Activated CD4-positive, alpha-beta T cell treated with anti-CD3 and anti-CD28 coated beads, Interleukin-2, amount 10 ng/mL, durations not matched to agents 24 days and 14 days (primary cell): Measurements from ENCODE around the gene ADCYAP1R1. TPM values are rescaled to one million over a fixed set of nuclear protein-coding genes. Genes with fewer than 3 reads are reported as not detected.
"Not testable (repeated sequence)": the region's sequence is repeated elsewhere in the genome, so short reads cannot be mapped to it uniquely, and the experiment has no call there.

ENCODE experiments used
- DNase-seq: peaks from one replicate; pipeline ENCODE4 v3.0.0; 2022
- H3K27ac Mint-ChIP-seq: one replicate; pipeline ENCODE4 v1.8.0; 2022; ENCODE audit warnings: mild to moderate bottlenecking, mixed read lengths
- H3K27me3 Mint-ChIP-seq: one replicate; pipeline ENCODE4 v1.8.0; 2022; ENCODE audit warnings: mixed read lengths
- H3K36me3 Mint-ChIP-seq: one replicate; pipeline ENCODE4 v1.8.0; 2022; ENCODE audit warnings: low read depth, mild to moderate bottlenecking, mixed read lengths
- H3K4me1 Mint-ChIP-seq: one replicate; pipeline ENCODE4 v1.8.0; 2021; ENCODE audit warnings: mixed read lengths
- H3K4me3 Mint-ChIP-seq: one replicate; pipeline ENCODE4 v1.8.0; 2022; ENCODE audit warnings: mild to moderate bottlenecking, moderate library complexity, mixed read lengths
- H3K9me3 Mint-ChIP-seq: one replicate; pipeline ENCODE4 v1.8.0; 2021; ENCODE audit warnings: mixed read lengths
- intact Hi-C: fragments of 100-400 bp; cut with micrococcal nuclease; formaldehyde crosslinking; loops from one replicate; pipeline ENCODE4 v1.15.1; 2023
- total RNA-seq: library from RNA; stranded (reverse); gene quantifications from 2 replicates; pipeline ENCODE4 v1.2.3, GENCODE V29; 2022

Gene ADCYAP1R1
- total RNA-seq, 1 donor from 2014 or later = not detected

GRCh38 chr7:31153318-31153717 is 101.2 kb downstream of the ADCYAP1R1 start:
- DNase-seq = peak; percentile 6
- H3K9me3 Mint-ChIP-seq, intact Hi-C loops, H3K27me3 Mint-ChIP-seq, H3K4me3 Mint-ChIP-seq, H3K4me1 Mint-ChIP-seq, H3K36me3 Mint-ChIP-seq, H3K27ac Mint-ChIP-seq: not testable (repeated sequence)

- intact Hi-C loops = no loop called here
- Mint-ChIP-seq H3K4me3 (no peak overlapping the region), H3K9me3 (no peaks in the 10 kb centered on the region), H3K27me3 (no peaks in the 10 kb centered on the region), H3K36me3 (no peaks in the 10 kb centered on the region), H3K4me1 (no peaks in the 10 kb centered on the region), H3K27ac (no peak overlapping the region)
- DNase-seq = no peak
These were observed 108.8 kb downstream of the ADCYAP1R1 start for GRCh38 chr7:31160941-31161340.

Other genes with a start within 250 kb of the ADCYAP1R1 start
- gene AQP1, start 140.5 kb upstream of the ADCYAP1R1 start, total RNA-seq = not detected in 2 replicates
- gene GHRHR, start 88.4 kb upstream of the ADCYAP1R1 start, total RNA-seq = not detected in 2 replicates